ENCODE data around the gene DROSHA.

DNA sequence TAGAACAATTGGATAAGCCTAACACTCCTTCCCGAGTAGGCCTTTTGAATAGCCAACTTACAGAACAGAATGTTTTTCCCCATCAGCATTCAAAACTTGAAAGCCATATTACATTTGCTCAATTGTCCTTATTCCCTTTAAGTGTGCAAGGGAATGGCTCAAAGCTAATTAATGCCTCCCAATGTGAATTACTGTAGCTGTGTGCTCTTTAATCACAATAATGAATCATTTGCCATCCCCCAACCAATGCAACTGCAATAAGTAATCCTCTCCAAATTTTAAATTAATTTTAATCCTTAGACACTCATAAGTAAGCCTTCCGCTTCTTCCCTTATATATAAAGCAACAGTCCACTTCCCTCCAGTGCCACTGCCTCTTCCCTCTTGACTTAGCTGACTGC is 115.9 kb downstream of the DROSHA start:
- TF ChIP-seq, protein P1, sequence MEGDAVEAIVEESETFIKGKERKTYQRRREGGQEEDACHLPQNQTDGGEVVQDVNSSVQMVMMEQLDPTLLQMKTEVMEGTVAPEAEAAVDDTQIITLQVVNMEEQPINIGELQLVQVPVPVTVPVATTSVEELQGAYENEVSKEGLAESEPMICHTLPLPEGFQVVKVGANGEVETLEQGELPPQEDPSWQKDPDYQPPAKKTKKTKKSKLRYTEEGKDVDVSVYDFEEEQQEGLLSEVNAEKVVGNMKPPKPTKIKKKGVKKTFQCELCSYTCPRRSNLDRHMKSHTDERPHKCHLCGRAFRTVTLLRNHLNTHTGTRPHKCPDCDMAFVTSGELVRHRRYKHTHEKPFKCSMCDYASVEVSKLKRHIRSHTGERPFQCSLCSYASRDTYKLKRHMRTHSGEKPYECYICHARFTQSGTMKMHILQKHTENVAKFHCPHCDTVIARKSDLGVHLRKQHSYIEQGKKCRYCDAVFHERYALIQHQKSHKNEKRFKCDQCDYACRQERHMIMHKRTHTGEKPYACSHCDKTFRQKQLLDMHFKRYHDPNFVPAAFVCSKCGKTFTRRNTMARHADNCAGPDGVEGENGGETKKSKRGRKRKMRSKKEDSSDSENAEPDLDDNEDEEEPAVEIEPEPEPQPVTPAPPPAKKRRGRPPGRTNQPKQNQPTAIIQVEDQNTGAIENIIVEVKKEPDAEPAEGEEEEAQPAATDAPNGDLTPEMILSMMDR (IDR thresholded peaks at IDR 0.05), result no peak
- no peak for TF ChIP-seq POLR2A (IDR thresholded peaks at IDR 0.05)
- TF ChIP-seq POLR2AphosphoS5 (IDR thresholded peaks at IDR 0.05), result no peak

Data from breast epithelium (tissue), 3 donors.